ENCODE results near the gene MAPK12.

GRCh38 chr22:50216055-50216683 lies 45.3 kb downstream of the MAPK12 start:
- TF ChIP-seq, protein P1, sequence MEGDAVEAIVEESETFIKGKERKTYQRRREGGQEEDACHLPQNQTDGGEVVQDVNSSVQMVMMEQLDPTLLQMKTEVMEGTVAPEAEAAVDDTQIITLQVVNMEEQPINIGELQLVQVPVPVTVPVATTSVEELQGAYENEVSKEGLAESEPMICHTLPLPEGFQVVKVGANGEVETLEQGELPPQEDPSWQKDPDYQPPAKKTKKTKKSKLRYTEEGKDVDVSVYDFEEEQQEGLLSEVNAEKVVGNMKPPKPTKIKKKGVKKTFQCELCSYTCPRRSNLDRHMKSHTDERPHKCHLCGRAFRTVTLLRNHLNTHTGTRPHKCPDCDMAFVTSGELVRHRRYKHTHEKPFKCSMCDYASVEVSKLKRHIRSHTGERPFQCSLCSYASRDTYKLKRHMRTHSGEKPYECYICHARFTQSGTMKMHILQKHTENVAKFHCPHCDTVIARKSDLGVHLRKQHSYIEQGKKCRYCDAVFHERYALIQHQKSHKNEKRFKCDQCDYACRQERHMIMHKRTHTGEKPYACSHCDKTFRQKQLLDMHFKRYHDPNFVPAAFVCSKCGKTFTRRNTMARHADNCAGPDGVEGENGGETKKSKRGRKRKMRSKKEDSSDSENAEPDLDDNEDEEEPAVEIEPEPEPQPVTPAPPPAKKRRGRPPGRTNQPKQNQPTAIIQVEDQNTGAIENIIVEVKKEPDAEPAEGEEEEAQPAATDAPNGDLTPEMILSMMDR (IDR thresholded peaks at IDR 0.05), result no peak
- no peak for TF ChIP-seq POLR2A (IDR thresholded peaks at IDR 0.05)

Data from breast epithelium (tissue), 3 donors.